PC-3 (cell line): ENCODE results near the gene ARHGEF37.

Source experiments
- CTCF ChIP-seq: fragments of 300-600 bp; sonication (generic); conservative IDR thresholded peaks from 2 replicates; pipeline ENCODE4 v1.5.1; 2017; ENCODE audit warnings: antibody characterized with exemption, low read depth, mild to moderate bottlenecking, low read length
- EZH2 ChIP-seq: fragments of 300-600 bp; sonication (generic); IDR thresholded peaks from one replicate; pipeline ENCODE4 v1.6.1; 2017; ENCODE audit warnings: antibody characterized with exemption, mild to moderate bottlenecking, low read length; ENCODE audit not compliant: unreplicated experiment
- EZH2phosphoT487 ChIP-seq: fragments of 300-600 bp; sonication (generic); IDR thresholded peaks from 2 replicates; pipeline ENCODE4 v1.6.1; 2018; ENCODE audit warnings: mild to moderate bottlenecking, antibody characterized with exemption, low read length, borderline replicate concordance

- TF ChIP-seq CTCF = no peak
- no peak for TF ChIP-seq EZH2
- no peak for TF ChIP-seq EZH2phosphoT487
These were observed 64.4 kb downstream of the ARHGEF37 start for GRCh38 chr5:149645725-149646124.
